HepG2 (cell line): Measurements from ENCODE around the gene KDM7A. TPM values are rescaled to one million over a fixed set of nuclear protein-coding genes. Genes with fewer than 3 reads are reported as not detected.

Experiments
- FOSL1 ChIP-seq: sonication (generic); formaldehyde crosslinking; IDR thresholded peaks from 2 replicates; pipeline ENCODE4 v1.9.0; 2021; ENCODE audit warnings: missing genetic modification reagents, borderline replicate concordance
- IKZF4 ChIP-seq: sonication (generic); formaldehyde crosslinking; IDR thresholded peaks from 2 replicates; pipeline ENCODE4 v1.5.1; 2020; ENCODE audit warnings: borderline replicate concordance, mild to moderate bottlenecking, low read depth, missing genetic modification reagents; ENCODE audit errors: not compliant biosample characterization
- MEF2D ChIP-seq: sonication (generic); formaldehyde crosslinking; IDR thresholded peaks from 2 replicates; pipeline ENCODE4 v1.5.1; 2020; ENCODE audit warnings: mild to moderate bottlenecking, missing genetic modification reagents
- NFYC ChIP-seq: IDR thresholded peaks from 2 replicates; pipeline ENCODE4 v1.6.1; 2016; ENCODE audit warnings: missing genetic modification reagents, missing compliant biosample characterization
- TOPORS ChIP-seq: sonication (generic); formaldehyde crosslinking; IDR thresholded peaks from 2 replicates; pipeline ENCODE4 v1.8.0; 2023; ENCODE audit warnings: mild to moderate bottlenecking, missing genetic modification reagents
- ZNF510 ChIP-seq: sonication (generic); formaldehyde crosslinking; IDR thresholded peaks from 2 replicates; pipeline ENCODE4 v1.4.0; 2020; ENCODE audit warnings: low read depth, mild to moderate bottlenecking, missing genetic modification reagents
- polyA plus RNA-seq, 8 experiments: library from polyadenylated mRNA; depleted of rRNA in 3 of 8; stranded (reverse) in 7 of 8; unstranded in 1 of 8; fragments of >200 nt; fragmentation: Illumina TruSeq in 4 of 8; extraction: Trizol in 4 of 8; gene quantifications; 2 replicates each; pipeline versions ENCODE4 v1.2.1 to v1.2.3, GENCODE V29; 2011 to 2016; ENCODE audit warnings: low read depth in 4 of 8, missing spikeins in 1 of 8, mixed read lengths in 1 of 8; ENCODE audit not compliant: insufficient read depth in 1 of 8
- total RNA-seq, 5 experiments: library from RNA; depleted of rRNA; stranded (reverse); fragments of >200 nt; fragmentation: Illumina TruSeq; extraction: Trizol; gene quantifications; 2 replicates each; pipeline ENCODE4 v1.2.3, GENCODE V29; 2016; ENCODE audit warnings: low read depth in 1 of 5
- TF ChIP-seq, protein P1 (sequence below): IDR thresholded peaks from 2 replicates; pipeline ENCODE4 v1.6.1; 2012; ENCODE audit warnings: low read length, improper control_type of control experiment
- TF ChIP-seq, protein P2 (sequence below): sonication (generic); formaldehyde crosslinking; IDR thresholded peaks from 2 replicates; pipeline ENCODE4 v1.4.0; 2020; ENCODE audit warnings: missing genetic modification reagents, borderline replicate concordance
- TF ChIP-seq, protein P3 (sequence below): sonication (generic); formaldehyde crosslinking; IDR thresholded peaks from 2 replicates; pipeline ENCODE4 v1.5.1; 2020; ENCODE audit warnings: mild to moderate bottlenecking, missing genetic modification reagents, borderline replicate concordance
- TF ChIP-seq, protein P4 (sequence below): sonication (generic); formaldehyde crosslinking; IDR thresholded peaks from 2 replicates; pipeline ENCODE4 v1.9.0; 2021; ENCODE audit warnings: missing genetic modification reagents, borderline replicate concordance

KDM7A gene
- total and polyA plus RNA-seq, 2 of the 13 experiments (the other 11 are each of a cell fraction or from before 2014, with no cell fraction given): 10.8 to 16.8 TPM

DNA sequence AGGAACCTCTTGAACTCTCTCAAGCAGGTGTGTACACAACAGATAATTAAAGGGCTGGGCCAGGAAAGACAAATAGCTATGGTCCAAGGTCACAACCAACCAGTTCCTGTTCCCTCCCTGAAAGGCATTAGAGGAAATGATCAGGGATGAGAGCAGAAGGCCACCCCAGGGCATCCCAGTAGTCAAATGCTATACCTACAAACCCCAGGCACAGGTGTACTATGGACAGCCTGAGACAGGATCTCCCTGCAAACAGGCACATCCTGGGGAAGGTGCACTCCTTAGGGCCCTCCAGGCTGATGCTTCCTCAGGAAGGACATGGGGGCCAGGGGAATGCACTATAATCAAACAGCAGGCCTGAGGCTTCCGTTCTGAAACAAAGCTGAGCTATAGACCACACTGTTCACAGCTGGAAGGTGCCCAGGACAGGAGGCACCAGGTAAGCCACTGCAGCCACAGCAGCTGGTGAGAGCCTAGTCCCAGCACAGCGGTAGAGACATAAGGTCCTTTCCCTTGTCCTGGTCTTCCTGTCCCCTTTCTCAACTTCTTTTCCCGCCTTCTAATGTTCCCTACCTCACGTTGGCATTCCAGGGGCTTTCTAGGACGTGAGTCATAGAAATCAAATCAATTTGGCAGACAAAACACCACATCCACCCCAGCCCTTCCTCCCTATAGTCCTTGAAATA, 127.3 kb downstream of the KDM7A start (continued):
- TF ChIP-seq, protein P1, sequence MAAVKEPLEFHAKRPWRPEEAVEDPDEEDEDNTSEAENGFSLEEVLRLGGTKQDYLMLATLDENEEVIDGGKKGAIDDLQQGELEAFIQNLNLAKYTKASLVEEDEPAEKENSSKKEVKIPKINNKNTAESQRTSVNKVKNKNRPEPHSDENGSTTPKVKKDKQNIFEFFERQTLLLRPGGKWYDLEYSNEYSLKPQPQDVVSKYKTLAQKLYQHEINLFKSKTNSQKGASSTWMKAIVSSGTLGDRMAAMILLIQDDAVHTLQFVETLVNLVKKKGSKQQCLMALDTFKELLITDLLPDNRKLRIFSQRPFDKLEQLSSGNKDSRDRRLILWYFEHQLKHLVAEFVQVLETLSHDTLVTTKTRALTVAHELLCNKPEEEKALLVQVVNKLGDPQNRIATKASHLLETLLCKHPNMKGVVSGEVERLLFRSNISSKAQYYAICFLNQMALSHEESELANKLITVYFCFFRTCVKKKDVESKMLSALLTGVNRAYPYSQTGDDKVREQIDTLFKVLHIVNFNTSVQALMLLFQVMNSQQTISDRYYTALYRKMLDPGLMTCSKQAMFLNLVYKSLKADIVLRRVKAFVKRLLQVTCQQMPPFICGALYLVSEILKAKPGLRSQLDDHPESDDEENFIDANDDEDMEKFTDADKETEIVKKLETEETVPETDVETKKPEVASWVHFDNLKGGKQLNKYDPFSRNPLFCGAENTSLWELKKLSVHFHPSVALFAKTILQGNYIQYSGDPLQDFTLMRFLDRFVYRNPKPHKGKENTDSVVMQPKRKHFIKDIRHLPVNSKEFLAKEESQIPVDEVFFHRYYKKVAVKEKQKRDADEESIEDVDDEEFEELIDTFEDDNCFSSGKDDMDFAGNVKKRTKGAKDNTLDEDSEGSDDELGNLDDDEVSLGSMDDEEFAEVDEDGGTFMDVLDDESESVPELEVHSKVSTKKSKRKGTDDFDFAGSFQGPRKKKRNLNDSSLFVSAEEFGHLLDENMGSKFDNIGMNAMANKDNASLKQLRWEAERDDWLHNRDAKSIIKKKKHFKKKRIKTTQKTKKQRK: no peak
- TF ChIP-seq MEF2D (CRISPR knock-in tag): peak; percentile 87
- TF ChIP-seq IKZF4 (CRISPR knock-in tag): no peak
- TF ChIP-seq FOSL1 (CRISPR knock-in tag): no peak
- TF ChIP-seq TOPORS (CRISPR knock-in tag): peak; percentile 80; the same call in 1 of the 2 replicates
- peak; percentile 41; the same call in 1 of the 2 replicates for TF ChIP-seq ZNF510
- TF ChIP-seq, protein P2, sequence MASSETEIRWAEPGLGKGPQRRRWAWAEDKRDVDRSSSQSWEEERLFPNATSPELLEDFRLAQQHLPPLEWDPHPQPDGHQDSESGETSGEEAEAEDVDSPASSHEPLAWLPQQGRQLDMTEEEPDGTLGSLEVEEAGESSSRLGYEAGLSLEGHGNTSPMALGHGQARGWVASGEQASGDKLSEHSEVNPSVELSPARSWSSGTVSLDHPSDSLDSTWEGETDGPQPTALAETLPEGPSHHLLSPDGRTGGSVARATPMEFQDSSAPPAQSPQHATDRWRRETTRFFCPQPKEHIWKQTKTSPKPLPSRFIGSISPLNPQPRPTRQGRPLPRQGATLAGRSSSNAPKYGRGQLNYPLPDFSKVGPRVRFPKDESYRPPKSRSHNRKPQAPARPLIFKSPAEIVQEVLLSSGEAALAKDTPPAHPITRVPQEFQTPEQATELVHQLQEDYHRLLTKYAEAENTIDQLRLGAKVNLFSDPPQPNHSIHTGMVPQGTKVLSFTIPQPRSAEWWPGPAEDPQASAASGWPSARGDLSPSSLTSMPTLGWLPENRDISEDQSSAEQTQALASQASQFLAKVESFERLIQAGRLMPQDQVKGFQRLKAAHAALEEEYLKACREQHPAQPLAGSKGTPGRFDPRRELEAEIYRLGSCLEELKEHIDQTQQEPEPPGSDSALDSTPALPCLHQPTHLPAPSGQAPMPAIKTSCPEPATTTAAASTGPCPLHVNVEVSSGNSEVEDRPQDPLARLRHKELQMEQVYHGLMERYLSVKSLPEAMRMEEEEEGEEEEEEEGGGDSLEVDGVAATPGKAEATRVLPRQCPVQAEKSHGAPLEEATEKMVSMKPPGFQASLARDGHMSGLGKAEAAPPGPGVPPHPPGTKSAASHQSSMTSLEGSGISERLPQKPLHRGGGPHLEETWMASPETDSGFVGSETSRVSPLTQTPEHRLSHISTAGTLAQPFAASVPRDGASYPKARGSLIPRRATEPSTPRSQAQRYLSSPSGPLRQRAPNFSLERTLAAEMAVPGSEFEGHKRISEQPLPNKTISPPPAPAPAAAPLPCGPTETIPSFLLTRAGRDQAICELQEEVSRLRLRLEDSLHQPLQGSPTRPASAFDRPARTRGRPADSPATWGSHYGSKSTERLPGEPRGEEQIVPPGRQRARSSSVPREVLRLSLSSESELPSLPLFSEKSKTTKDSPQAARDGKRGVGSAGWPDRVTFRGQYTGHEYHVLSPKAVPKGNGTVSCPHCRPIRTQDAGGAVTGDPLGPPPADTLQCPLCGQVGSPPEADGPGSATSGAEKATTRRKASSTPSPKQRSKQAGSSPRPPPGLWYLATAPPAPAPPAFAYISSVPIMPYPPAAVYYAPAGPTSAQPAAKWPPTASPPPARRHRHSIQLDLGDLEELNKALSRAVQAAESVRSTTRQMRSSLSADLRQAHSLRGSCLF: no peak
- TF ChIP-seq, protein P3, sequence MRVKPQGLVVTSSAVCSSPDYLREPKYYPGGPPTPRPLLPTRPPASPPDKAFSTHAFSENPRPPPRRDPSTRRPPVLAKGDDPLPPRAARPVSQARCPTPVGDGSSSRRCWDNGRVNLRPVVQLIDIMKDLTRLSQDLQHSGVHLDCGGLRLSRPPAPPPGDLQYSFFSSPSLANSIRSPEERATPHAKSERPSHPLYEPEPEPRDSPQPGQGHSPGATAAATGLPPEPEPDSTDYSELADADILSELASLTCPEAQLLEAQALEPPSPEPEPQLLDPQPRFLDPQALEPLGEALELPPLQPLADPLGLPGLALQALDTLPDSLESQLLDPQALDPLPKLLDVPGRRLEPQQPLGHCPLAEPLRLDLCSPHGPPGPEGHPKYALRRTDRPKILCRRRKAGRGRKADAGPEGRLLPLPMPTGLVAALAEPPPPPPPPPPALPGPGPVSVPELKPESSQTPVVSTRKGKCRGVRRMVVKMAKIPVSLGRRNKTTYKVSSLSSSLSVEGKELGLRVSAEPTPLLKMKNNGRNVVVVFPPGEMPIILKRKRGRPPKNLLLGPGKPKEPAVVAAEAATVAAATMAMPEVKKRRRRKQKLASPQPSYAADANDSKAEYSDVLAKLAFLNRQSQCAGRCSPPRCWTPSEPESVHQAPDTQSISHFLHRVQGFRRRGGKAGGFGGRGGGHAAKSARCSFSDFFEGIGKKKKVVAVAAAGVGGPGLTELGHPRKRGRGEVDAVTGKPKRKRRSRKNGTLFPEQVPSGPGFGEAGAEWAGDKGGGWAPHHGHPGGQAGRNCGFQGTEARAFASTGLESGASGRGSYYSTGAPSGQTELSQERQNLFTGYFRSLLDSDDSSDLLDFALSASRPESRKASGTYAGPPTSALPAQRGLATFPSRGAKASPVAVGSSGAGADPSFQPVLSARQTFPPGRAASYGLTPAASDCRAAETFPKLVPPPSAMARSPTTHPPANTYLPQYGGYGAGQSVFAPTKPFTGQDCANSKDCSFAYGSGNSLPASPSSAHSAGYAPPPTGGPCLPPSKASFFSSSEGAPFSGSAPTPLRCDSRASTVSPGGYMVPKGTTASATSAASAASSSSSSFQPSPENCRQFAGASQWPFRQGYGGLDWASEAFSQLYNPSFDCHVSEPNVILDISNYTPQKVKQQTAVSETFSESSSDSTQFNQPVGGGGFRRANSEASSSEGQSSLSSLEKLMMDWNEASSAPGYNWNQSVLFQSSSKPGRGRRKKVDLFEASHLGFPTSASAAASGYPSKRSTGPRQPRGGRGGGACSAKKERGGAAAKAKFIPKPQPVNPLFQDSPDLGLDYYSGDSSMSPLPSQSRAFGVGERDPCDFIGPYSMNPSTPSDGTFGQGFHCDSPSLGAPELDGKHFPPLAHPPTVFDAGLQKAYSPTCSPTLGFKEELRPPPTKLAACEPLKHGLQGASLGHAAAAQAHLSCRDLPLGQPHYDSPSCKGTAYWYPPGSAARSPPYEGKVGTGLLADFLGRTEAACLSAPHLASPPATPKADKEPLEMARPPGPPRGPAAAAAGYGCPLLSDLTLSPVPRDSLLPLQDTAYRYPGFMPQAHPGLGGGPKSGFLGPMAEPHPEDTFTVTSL (CRISPR knock-in tag): peak; percentile 93
- peak; percentile 34; the same call in 1 of the 2 replicates for TF ChIP-seq NFYC
- TF ChIP-seq, protein P4, sequence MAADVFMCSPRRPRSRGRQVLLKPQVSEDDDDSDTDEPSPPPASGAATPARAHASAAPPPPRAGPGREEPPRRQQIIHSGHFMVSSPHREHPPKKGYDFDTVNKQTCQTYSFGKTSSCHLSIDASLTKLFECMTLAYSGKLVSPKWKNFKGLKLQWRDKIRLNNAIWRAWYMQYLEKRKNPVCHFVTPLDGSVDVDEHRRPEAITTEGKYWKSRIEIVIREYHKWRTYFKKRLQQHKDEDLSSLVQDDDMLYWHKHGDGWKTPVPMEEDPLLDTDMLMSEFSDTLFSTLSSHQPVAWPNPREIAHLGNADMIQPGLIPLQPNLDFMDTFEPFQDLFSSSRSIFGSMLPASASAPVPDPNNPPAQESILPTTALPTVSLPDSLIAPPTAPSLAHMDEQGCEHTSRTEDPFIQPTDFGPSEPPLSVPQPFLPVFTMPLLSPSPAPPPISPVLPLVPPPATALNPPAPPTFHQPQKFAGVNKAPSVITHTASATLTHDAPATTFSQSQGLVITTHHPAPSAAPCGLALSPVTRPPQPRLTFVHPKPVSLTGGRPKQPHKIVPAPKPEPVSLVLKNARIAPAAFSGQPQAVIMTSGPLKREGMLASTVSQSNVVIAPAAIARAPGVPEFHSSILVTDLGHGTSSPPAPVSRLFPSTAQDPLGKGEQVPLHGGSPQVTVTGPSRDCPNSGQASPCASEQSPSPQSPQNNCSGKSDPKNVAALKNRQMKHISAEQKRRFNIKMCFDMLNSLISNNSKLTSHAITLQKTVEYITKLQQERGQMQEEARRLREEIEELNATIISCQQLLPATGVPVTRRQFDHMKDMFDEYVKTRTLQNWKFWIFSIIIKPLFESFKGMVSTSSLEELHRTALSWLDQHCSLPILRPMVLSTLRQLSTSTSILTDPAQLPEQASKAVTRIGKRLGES (CRISPR knock-in tag): no peak
